Kidney epithelial cell (primary cell): ENCODE measurements around the gene CCNO. TPM values are rescaled to one million over a fixed set of nuclear protein-coding genes. Genes with fewer than 3 reads are reported as not detected.

Experiments
- DNase-seq: peaks from one replicate; pipeline ENCODE4 v3.0.0-alpha.2; 2010; ENCODE audit warnings: low read depth
- H3K27me3 ChIP-seq: 2 replicates; pipeline ENCODE4 v1.6.0; 2011; ENCODE audit warnings: low read length; ENCODE audit not compliant: control insufficient read depth, insufficient read depth
- H3K36me3 ChIP-seq: 2 replicates; pipeline ENCODE4 v1.5.1; 2011; ENCODE audit warnings: low read length; ENCODE audit not compliant: control insufficient read depth, insufficient read depth
- H3K4me3 ChIP-seq: 2 replicates; pipeline ENCODE4 v1.5.1; 2011; ENCODE audit warnings: low read depth, mild to moderate bottlenecking, control low read depth, low read length
- total RNA-seq: library from RNA; depleted of rRNA; stranded (reverse); fragments of >200 nt; gene quantifications from 2 replicates; pipeline ENCODE4 v1.2.3, GENCODE V29; 2015
- TF ChIP-seq, protein P1 (sequence below): IDR thresholded peaks from 2 replicates; pipeline ENCODE4 v1.5.1; 2011; ENCODE audit warnings: mild to moderate bottlenecking, moderate library complexity, low read length, control low read depth, inconsistent platforms; ENCODE audit not compliant: insufficient read depth, poor library complexity, severe bottlenecking

The CCNO gene
- total RNA-seq, 1 donor from 2014 or later = 1.3 TPM

DNA sequence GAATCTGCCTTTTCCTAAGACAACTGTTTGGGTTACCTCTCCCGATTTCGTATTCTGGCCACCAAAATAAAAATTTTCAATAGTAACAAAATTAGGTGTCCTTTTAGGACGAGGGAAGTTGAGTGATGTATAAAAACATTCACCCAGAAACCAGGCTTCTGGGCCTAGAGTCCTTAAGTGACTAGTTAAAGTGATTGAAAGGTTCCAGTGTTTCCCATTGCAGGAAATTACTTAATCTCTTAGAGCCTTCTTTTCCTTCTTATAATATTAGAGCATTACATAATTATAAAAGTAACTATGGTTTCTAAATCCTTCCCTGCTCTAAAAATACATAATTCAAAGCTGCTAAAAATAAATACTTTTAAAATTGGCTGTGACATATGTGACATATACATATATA, 13.6 kb downstream of the CCNO start:
- no peak for DNase-seq
- Histone ChIP-seq H3K36me3 (no peaks in the 10 kb centered on the region), H3K4me3 (no peak overlapping the region), H3K27me3 (peaks cover 45% of the 10 kb centered on the region)
- TF ChIP-seq, protein P1, sequence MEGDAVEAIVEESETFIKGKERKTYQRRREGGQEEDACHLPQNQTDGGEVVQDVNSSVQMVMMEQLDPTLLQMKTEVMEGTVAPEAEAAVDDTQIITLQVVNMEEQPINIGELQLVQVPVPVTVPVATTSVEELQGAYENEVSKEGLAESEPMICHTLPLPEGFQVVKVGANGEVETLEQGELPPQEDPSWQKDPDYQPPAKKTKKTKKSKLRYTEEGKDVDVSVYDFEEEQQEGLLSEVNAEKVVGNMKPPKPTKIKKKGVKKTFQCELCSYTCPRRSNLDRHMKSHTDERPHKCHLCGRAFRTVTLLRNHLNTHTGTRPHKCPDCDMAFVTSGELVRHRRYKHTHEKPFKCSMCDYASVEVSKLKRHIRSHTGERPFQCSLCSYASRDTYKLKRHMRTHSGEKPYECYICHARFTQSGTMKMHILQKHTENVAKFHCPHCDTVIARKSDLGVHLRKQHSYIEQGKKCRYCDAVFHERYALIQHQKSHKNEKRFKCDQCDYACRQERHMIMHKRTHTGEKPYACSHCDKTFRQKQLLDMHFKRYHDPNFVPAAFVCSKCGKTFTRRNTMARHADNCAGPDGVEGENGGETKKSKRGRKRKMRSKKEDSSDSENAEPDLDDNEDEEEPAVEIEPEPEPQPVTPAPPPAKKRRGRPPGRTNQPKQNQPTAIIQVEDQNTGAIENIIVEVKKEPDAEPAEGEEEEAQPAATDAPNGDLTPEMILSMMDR = no peak

DNA sequence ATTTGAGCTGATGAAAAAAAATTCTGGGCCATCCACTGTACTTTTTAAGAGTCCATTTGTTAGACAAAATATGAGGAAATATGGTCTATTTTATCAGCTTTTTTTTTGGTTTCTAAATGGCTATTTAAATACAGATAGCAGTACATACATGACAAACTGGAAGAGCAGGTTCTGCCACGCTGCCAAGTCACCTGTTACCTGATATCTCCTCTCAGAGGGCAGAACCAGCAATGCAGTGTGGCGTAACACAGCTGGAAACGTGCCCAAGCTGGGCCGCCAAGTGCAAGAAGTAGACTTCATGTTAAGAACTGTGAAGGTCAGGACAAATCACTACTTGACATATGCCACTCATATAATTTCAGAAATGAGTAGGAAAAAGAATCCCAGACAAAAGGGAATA, 14.4 kb downstream of the CCNO start:
- Histone ChIP-seq H3K36me3 (no peaks in the 10 kb centered on the region), H3K27me3 (peaks cover 38% of the 10 kb centered on the region), H3K4me3 (no peak overlapping the region)
- TF ChIP-seq, protein P1 = no peak
- no peak for DNase-seq

DNA sequence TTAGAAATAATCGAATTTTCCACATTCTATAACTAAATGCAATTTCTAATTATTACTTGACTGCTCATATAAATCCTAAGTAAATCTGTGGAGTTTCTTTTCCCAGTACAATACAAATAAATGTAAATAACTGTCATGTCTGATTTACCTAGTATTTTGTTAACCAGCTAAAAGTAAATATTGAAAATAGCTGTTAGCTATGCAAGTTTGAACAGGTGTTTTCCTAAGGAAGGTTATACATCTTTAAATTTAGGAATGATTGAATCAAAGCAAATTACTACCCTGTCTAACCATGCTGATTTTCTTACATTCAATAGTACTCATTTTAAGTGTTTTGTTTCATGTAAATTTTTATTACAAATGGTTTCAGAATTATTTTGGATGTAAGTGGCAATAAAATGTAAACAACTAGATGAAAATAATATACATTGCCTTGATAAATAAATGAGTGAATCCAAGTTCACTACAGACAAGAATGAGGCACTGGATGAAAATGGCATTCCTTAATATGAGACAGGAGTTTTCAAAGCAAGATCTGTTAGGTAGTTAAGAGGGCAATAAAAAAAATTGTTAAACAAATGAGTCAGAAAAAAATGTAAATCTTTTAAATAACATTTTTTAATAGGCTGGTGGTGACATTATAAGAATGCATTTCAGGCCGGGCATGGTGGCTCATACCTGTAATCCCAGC, 22.1 kb downstream of the CCNO start:
- Histone ChIP-seq H3K27me3 (peaks cover 2% of the 10 kb centered on the region), H3K4me3 (no peak overlapping the region), H3K36me3 (no peaks in the 10 kb centered on the region)
- no peak for DNase-seq
- TF ChIP-seq, protein P1 = no peak

DNA sequence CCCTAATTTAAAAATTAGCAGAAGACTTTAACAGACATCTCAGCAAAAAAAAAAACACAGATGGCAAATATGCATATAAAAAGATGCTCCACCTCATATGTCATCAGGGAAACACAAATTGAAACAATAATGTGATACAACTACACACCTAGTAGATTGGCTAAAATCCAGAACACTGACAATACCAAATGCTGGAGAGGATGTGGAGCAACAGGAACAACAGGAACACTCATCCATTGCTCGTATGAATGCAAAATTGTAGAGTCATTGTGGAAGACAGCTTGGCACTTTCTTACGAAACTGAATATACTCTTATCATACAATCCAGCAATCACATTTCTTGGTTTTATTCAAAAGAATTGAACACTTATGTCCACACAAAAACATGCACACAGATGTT, 28.4 kb downstream of the CCNO start:
- no peaks in the 10 kb centered on the region for H3K36me3 ChIP-seq
- TF ChIP-seq, protein P1 = no peak
- H3K4me3 ChIP-seq = no peak overlapping the region
- no peak for DNase-seq
- peaks cover 2% of the 10 kb centered on the region for H3K27me3 ChIP-seq

DNA sequence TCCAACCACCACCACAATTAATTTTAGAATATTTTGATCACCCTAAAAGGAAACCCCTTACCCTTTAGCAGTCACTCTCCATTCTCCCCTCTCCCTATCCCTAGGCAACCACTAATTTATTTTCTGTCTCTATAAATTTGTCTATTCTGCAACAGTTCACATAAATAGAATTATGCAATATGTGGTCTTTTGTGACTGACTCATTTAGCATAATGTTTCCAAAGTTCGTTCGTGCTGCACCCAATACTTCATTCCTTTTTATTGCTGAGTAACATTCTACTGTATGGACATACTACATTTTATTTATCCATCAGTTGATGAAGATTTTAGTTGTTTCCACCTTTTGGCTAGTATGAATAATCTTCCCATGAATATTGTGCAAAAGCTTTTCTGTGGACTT, 42.2 kb downstream of the CCNO start:
- DNase-seq = no peak
- no peak overlapping the region for H3K4me3 ChIP-seq
- H3K36me3 ChIP-seq = no peaks in the 10 kb centered on the region
- H3K27me3 ChIP-seq = peaks cover 4% of the 10 kb centered on the region
- TF ChIP-seq, protein P1 = no peak
